Measurements from ENCODE around the gene UBAP1.
"Not testable (repeated sequence)": the region's sequence is repeated elsewhere in the genome, so short reads cannot be mapped to it uniquely, and the experiment has no call there.

Gene UBAP1

DNA sequence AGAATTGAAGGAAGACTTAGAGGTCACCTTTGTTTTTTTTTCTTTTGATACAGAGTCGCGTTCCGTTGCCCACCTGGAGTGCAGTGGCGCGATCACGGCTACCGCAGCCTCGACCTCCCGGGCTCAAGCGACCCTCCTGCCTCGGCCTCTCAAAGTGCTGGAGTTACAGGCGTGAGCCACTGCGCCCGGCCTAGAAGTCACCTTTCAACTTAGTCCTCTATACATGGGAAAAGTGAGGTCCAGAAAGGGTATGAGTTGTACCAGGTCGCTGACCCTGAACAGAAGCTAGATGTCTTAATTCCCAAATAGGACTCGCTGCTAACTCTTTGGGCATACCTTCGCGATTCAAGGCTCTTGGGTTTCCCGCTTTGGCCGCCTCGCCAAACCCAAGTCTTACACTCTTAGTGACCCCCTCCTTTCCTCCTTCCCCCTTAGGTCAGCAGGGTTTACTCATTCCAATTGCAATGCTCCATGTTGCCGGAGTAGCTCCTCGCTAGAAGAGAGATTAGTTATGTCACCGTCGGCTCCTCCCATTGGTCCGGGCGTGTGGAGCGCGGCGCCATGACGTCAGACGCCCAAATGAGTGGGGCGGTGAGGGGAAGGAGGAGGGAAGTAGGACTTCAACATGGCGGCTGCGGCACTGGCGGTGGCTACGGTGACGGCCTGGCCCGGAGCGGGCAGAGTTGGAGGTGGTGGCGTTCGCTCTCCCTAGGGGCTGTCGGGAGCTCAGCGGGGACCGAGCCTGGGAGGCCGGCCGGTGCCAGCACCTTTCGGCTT, at the start of gene UBAP1:
Gene UBAP1 (plus strand): TSS at position 608 of the 777 bp plus-strand sequence. CDS start 41,872 bp downstream, outside the sequence.
- peak within 1 kb of the TSS; percentile 94 for H3K4me3 ChIP-seq (ENCODE audit: low read depth, low read length)

DNA sequence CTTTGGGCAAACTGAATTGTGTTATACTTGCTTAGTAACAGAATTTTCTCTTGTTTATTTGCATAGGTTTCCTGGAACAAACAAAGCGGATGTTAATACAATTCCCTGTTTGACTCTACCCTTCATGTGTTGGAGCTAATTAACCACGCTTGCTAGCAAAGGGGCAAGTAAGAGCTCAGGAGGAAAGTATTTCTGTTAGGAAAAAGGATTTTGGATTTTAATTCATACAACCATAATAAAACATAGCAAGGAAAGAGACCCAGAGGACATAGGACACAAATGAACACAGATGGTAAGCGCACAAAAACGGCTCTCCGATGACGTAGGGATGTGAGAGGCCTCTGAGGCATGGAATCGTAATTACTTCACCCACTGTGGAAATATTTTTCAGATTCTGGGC, 47.3 kb upstream of the UBAP1 start:
- H3K4me3 ChIP-seq (ENCODE audit: low read depth, low read length) = no peak overlapping the region

DNA sequence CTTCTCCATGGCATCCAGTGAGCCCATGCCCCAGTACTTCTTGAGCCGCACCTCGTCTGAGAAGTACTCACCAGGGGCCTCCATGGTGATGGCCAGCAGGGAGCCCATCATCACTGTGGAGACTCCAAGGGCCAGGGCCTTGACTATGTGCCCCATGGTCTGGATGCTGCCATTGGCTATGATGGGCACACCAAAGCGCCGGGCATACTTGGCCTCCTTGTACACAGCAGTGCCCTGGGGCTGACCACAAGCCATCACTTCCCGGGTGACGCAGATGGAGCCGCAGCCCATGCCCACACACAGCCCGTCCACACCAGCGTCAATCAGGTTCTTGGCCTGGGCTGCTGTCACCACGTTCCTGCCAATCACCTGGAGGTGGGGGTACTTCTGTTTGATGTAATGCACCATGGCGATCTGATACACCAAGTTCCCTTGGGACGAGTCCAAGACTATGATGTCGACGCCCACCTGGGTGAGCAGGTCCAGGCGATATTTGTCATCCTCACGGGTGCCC, 45.4 kb upstream of the UBAP1 start:
- no peak overlapping the region for H3K4me3 ChIP-seq (ENCODE audit: low read depth, low read length)

DNA sequence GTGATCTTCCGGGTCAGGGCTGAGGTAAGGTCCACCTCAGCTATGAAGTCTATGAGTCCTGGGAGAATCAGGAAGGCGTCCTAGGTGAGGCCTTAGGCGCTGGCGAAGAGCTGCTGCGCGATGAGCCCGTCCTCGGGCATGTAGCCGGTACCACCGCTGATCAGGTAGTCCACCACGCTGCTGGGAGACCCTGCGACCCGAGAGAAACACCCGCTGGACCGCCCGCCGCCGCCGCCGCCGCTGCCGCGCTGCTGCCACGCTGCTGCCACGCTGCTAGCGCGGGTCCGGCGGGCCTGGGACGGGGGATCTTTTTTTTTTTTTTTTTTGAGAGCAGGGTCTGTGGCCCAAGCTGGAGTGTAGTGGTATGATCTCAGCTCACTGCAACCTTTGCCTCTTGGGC, 44.3 kb upstream of the UBAP1 start:
- H3K4me3 ChIP-seq (ENCODE audit: low read depth, low read length) = no peak overlapping the region

DNA sequence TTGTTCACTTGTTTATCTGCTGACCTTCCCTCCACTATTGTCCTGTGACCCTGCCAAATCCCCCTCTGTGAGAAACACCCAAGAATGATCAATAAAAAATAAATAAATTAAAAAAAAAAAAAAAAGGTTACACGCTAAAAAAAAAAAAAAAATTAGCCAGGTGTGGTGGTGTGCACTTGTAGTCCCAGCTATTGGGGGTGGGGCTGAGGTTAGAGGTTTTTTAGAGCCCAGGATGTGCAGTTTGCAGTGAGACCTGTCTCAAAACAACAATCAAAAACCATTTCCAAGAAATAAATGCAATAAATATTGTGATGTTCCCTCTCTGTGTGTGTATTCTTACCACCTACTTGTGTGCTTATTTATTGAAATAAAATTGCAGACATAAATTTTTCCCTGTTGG, 40.2 kb upstream of the UBAP1 start:
- not testable (repeated sequence) for H3K4me3 ChIP-seq (ENCODE audit: low read depth, low read length)

DNA sequence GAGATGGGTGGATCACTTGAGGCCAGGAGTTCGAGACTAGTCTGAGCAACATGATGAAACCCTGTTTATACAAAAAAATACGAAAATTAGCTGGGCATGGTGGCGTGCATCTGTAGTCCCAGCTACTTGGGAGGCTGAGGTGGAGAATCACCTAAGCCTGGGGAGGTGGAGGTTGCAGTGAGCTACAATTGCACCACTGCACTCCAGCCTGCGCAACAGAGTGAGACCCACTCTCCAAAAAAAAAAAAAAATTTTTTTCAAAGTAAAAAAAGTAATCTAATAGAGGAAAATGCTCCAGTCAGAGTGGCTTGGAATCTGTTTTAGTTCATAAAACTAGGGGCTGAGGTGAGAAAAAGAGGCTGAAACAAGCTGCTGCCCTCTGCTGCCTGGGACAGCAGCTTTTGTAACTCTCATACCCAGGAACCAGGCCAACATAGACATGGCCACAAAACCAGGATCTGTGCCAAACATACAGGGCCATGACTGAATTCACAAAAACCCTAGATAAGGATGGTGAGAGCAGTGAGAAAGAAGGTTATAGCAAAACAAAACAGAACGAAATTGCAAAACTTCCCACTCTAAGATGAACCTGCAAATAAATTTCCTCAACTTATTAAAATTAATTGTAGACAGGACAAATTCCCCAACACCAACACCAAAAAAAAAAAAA, 39.2 kb upstream of the UBAP1 start:
- H3K4me3 ChIP-seq (ENCODE audit: low read depth, low read length) = no peak overlapping the region

DNA sequence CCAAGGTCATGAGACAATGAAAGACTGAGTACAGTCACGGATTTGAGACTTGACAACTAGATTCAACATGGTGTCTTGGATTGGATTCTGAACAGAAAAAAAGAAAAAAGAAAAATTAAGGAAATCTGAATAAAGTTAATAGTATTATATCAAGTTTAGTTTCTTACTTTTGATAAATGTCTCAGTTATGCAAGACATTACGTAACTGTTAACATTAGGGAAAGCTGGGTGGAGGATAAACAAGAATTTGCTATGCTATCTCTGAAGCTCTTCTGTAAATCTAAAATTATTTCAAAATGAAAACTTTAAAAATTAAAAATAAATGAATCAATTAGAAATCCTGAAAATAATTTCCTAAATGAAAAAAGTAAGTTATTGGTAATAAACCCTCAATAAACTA, 38.0 kb upstream of the UBAP1 start:
- H3K4me3 ChIP-seq (ENCODE audit: low read depth, low read length) = no peak overlapping the region

DNA sequence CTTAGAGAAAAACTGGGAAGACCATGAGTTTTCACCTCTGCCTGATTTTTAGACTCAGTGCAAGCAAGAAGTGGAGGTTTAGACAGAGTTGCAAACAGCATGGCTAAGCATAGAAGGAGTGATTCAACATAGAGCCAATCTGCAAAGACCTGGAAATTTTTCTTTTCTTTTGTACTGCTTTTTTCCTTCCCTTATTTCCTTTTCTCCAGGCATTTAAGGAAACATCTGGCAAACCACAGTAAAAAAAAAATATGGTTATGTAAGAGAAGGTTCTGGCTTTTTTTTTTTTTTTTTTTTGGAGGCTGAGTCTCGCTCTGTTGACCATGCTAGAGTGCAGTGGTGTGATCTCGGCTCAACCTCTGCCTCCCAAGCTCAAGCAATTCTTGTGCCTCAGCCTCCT, 35.7 kb upstream of the UBAP1 start:
- no peak overlapping the region for H3K4me3 ChIP-seq (ENCODE audit: low read depth, low read length)

DNA sequence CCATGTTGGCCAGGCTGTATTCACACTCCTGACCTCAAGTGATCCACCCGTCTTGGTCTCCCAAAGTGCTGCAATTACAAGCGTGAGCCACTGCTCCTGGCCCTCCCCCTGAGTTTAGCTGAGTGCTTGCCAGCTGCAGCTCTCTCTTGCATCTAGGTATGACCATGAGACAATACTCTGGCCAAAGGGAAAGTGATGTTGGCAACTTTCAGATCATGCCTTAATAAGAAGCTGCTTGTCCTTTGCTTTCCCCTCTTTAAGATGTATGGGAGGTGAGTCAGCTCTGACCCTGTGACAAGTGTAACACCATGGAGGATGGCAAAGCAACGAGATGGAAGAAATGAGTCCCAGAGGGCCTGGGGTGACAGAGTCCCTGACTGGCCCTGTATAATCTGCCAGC, 33.7 kb upstream of the UBAP1 start:
- no peak overlapping the region for H3K4me3 ChIP-seq (ENCODE audit: low read depth, low read length)

DNA sequence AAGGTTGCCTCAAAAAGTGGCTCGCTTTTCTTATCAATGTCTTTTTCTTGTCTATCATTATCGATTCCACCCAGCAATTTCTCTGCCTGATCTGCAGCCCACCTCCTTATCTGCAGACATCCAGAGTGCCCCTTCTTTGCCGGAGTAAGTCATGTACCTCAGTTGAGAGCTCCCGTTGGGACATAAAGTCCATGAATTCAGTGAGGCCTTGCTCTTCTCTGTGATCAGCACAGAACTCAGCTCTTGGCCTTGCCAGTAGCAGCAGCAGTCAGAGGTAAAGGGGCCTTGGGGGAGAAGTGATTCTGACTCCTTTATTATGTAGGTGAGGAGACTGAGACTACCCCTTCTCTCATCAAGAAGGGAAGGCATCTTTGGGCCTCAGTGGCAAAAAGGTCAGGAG, 27.4 kb upstream of the UBAP1 start:
- no peak overlapping the region for H3K4me3 ChIP-seq (ENCODE audit: low read depth, low read length)

DNA sequence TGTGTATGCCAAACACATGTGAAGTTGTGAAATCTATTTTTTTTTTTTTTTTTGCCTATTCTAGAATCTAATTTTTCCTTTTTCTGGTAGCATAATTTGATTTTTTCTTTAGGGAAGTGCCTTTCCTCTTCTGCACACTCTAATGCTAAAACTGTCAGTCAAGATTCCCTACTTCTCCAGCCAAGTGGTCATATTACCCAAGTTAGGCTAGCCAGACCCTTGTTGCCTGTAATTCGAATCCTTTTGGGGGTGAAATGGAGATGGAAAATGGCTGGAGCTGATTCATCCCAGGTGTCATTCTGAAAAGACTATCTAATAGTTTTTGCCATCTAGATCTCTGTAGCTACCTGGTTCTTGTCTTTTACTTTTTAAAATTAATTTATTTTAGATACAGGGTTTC, 24.8 kb upstream of the UBAP1 start:
- H3K4me3 ChIP-seq (ENCODE audit: low read depth, low read length) = no peak overlapping the region

DNA sequence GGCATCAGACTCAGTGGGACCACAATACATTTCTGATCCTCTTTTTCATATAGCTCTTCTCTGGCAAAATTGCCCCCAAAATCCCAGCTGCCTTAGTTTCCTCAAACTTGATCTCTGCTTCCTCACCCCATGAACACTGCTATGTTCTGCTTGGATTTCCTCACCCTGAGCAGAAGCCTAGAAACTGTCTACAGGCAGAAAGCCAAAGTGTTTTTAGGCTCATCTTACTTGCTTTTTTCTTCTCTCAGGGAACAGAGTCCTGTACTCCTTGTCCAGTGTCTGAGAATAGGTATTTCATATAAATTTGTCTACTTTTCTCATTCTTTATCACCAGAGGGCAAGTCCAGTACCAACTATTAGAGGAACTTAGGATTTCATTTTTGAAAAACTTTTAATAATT, 21.5 kb upstream of the UBAP1 start:
- no peak overlapping the region for H3K4me3 ChIP-seq (ENCODE audit: low read depth, low read length)

DNA sequence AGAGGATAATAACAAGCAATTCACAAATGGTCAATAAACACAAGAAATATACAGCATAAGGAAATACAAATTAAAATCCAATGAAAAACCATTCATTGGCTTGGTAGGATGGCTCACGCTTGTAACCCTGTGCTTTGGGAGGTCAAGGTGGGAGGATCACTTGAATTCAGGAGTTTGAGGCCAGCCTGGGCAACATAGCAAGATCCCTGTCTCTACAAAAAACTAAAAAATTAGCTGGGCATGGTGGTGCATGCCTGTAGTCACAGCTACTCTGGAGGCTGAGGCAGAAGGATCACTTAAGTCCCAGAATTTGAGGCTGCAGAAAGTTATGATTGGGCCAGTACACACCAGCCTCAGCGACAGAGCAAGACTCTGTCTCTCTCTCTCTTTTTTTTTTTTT, 20.9 kb upstream of the UBAP1 start:
- H3K4me3 ChIP-seq (ENCODE audit: low read depth, low read length) = no peak overlapping the region

DNA sequence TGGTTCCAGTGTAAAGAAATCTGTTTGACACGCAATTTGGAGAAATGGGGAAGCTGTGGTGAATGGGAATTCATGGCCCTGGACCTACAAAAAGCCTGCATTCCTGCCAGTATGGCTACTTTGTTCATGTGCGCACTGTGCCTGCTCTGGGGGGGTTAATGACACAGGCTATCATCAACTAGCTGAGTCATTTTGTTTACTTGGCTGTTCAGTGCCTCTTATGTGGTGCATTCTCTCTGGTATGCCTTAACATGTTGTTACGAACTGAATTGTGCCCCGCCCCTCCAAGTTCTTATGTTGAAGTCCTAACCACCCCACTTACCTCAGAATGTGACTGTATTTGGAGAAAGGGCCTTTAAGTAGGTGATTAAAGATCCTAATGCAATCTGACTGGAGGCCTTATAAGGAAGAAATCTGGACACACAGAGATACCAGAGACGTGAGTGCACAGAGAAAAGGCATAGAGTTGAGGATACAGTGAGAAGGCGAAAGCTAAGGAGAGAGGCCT, 20.4 kb upstream of the UBAP1 start:
- H3K4me3 ChIP-seq (ENCODE audit: low read depth, low read length) = no peak overlapping the region

DNA sequence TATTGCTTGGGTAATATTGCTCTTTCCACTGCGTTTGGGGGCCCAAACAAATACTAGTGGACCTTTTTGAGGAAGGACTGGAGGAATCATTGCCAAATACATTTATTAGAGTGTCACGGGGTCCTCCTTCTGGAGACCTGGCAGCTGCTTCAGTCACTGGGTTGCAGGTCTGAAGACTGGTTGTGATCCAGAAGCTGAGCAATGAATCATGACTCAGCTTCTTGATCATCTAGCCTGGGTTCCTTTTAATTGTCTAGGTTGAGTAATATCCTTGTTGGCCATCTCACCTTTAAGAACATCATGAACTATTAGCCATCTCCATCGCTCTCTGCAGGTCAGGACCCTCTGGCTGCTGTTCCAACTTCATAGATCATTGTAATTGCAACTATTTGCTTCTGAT, 15.4 kb upstream of the UBAP1 start:
- no peak overlapping the region for H3K4me3 ChIP-seq (ENCODE audit: low read depth, low read length)

DNA sequence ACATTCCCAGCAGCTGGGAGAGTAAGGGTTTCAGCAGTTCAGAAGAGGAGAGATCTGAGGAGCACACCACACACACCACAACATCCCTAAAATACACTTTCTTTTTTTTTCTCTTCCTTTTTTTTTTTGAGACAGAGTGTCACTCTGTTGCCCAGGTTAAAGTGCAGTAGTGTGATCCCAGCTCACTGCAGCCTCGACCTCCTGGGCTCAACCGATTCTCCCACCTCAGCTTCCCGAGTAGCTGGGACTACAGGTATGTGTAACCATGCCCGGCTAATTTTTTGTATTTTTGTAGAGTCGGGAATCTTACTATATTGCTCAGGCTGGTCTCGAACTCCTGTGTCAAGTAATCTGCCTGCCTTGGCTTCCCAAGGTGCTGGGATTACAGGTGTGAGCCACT, 9.7 kb upstream of the UBAP1 start:
- H3K4me3 ChIP-seq (ENCODE audit: low read depth, low read length) = no peak overlapping the region

DNA sequence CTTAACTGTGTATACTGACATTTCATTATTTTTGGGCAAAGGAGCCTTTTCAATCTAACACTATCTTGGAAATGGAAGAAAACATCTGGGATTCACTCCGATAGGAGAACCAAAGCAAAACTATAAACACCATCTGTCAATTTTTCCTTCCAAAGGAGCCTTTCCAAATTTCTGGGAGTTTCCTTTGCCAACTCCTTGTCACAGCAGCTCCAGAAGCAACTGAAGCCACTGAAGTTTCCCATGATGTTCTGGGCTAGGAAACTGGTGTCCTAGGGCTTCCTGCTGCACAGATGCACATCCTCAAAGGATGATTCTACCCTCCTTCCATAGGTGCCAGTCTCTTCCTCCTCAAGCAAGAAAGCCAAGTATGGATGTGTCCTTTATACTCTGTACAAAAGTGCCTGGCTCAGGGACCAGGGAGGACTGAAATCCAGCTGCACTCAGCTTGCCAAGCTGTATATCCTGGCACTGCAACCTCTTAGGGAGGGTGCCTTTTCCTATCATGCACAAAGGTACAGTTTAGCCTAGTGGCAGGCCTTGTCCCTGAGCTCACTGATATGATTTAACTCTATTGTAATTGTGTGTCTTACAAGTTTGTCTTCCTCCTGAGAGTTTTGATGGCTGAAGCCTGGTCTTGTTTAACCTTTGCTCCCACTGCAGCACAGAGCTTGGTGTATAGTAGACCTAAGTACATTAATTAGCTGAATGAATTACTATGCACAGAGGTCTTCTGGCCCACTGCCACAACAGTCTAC, 8.4 kb upstream of the UBAP1 start:
- no peak overlapping the region for H3K4me3 ChIP-seq (ENCODE audit: low read depth, low read length)

DNA sequence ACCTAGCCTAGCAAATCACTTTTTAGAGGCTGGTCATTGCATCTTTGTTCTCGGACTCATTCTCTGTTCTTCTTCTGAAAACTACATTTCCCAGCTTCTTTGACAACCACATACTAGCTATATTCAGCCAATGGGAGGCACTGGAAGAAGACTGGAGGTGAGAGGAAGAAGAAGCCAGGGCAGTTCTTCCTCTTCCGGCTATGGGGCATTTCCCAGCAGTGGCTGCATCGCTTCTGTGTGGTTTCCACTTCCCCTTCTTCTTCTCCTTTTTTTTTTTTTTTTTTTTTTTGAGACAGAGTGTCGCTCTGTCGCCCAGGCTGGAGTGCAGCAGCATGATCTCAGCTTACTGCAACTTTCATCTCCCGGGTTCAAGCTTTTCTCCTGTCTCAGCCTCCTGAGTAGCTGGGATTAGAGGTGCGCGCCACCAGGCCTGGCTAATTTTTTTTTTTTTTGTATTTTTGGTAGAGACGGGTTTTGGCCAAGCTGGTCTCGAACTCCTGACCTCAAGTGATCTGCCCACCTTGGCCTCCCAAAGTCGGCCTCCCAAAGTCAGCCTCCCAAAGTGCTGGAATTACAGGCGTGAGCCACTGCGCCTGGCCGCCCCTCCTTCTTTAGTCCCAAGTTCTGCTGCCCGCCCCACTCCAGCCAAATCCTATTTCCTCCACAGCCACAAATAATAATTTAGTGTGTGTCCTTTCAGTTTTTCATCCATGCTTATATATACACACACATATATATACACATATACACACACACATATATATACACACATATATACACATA, 6.9 kb upstream of the UBAP1 start:
- H3K4me3 ChIP-seq (ENCODE audit: low read depth, low read length) = no peak overlapping the region

DNA sequence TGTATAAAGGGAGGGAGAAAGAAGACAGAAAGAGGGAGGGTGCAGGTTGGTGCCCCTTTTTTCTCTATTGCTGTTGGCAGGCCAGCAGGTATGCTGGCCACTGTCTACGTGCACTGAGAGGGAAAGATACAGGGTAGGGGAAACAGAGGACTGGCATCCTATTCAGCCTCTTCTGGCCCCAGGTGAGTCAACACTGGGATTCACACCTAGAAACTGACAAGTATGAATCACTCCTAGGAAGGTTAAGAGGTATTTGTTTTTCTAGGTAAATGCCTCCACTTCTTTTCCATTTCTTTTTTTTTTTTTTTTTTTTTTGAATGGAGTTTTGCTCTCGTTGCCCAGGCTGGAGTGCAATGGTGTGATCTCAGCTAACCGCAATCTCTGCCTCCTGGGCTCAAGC, 2.8 kb upstream of the UBAP1 start:
- H3K4me3 ChIP-seq (ENCODE audit: low read depth, low read length) = no peak overlapping the region

DNA sequence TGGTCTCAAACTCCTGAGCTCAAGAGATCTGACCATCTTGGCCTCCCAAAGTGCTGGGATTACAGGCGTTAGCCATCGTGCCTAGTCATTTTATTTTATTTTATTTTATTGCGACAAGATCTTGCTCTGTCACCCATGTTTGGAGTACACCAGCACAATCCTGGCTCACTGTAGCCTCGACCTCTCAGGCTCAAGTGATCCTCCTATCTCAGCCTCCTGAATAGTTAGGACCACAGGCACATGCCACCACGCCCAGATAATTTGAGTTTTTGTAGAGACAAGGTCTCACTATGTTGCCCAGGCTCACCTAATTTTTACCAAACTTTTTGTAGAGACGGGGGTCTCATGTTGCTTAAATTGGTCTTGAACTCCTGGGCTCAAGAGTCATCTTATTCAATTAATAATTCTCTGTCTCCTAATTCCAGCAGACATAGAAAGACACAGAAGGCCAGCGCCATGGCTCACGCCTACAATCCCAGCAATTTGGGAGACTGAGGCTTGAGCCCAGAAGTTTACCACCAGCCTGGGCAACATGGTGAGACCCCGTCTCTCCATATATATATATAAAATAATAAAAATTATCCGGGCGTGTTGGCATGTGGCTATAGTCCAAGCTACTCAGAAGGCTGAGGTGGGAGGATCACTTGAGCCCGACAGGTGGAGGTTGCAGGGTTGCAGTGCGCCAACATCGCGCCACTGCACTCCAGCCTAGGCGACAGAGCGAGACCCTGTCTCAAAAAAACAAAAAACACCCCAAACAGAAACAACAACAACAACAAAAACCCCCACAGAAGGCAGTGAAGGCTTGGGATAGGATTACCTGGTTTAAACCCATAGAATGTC, 1.0 kb upstream of the UBAP1 start:
- H3K4me3 ChIP-seq (ENCODE audit: low read depth, low read length) = peak overlapping the region; percentile 94

All from iPS-11a (cell line).